Natural killer cell (primary cell): Measurements from ENCODE around the gene NR2F1-AS1. TPM values are rescaled to one million over a fixed set of nuclear protein-coding genes. Genes with fewer than 3 reads are reported as not detected.

Experiments
- ATAC-seq, 3 donors: fragments of 150-1000 bp in 2 of 3; fragments of 200-7000 bp in 1 of 3; cut with Tn5 transposase; 1 replicate in 1 of 3; 2 replicates in 2 of 3; pipeline ENCODE4 v1.10.0; 2021; ENCODE audit warnings: mild to moderate bottlenecking in 2 of 3, moderate library complexity in 2 of 3
- DNase-seq, 2 donors: peaks; one replicate each; pipeline versions ENCODE4 v3.0.0 to v3.0.0-alpha.2; 2013 to 2021; ENCODE audit warnings: mixed read lengths in 1 of 2
- H3K27ac ChIP-seq: one replicate; pipeline ENCODE4 v1.5.1; 2013; ENCODE audit warnings: mild to moderate bottlenecking, low read length
- H3K27me3 ChIP-seq: one replicate; pipeline ENCODE4 v1.6.1; 2013; ENCODE audit warnings: low read length; ENCODE audit not compliant: control insufficient read depth, insufficient read depth
- H3K36me3 ChIP-seq: one replicate; pipeline ENCODE4 v1.6.1; 2013; ENCODE audit warnings: low read length; ENCODE audit not compliant: control insufficient read depth, insufficient read depth
- H3K4me1 ChIP-seq: one replicate; pipeline ENCODE4 v1.6.1; 2013; ENCODE audit warnings: low read length; ENCODE audit not compliant: control insufficient read depth, insufficient read depth
- H3K4me3 ChIP-seq: one replicate; pipeline ENCODE4 v1.5.1; 2013; ENCODE audit warnings: low read length
- H3K9me3 ChIP-seq: one replicate; pipeline ENCODE4 v1.6.1; 2013; ENCODE audit warnings: low read length; ENCODE audit not compliant: control insufficient read depth, insufficient read depth
- H3K27ac Mint-ChIP-seq, 2 donors: one replicate each; pipeline ENCODE4 v1.8.0; 2022; ENCODE audit warnings: mild to moderate bottlenecking in 2 of 2, mixed read lengths in 2 of 2, moderate library complexity in 1 of 2
- H3K27me3 Mint-ChIP-seq, 2 donors: one replicate each; pipeline ENCODE4 v1.8.0; 2022; ENCODE audit warnings: low read depth in 2 of 2, mixed read lengths in 2 of 2
- H3K36me3 Mint-ChIP-seq: one replicate; pipeline ENCODE4 v1.8.0; 2022; ENCODE audit warnings: mixed read lengths
- H3K4me1 Mint-ChIP-seq, 2 donors: one replicate each; pipeline ENCODE4 v1.8.0; 2022; ENCODE audit warnings: mixed read lengths in 2 of 2
- H3K4me3 Mint-ChIP-seq: one replicate; pipeline ENCODE4 v1.8.0; 2022; ENCODE audit warnings: mild to moderate bottlenecking, moderate library complexity, mixed read lengths
- H3K9me3 Mint-ChIP-seq, 2 donors: one replicate each; pipeline ENCODE4 v1.8.0; 2022; ENCODE audit warnings: mixed read lengths in 2 of 2
- WGBS: methylation state at CpG from one replicate; pipeline ENCODE4 v1.1.7; 2013; ENCODE audit warnings: missing lambda C conversion rate; ENCODE audit not compliant: insufficient coverage; 5-methylcytosine and 5-hydroxymethylcytosine counted together
- intact Hi-C: fragments of 100-400 bp; cut with micrococcal nuclease; formaldehyde crosslinking; loops from one replicate; pipeline ENCODE4 v1.14.2; 2022
- total RNA-seq, 4 donors: library from RNA; stranded (reverse); fragments of 120-200 nt in 1 of 4; gene quantifications; one replicate each; pipeline versions ENCODE4 v1.2.3 to v1.2.4, GENCODE V29; 2013 to 2022
- TF ChIP-seq, protein P1 (sequence below): fragments of 200-600 bp; IDR thresholded peaks from one replicate; pipeline ENCODE4 v1.8.0; 2022; ENCODE audit warnings: antibody characterized with exemption

NR2F1-AS1 gene
- total RNA-seq, 3 donors from 2014 or later (not counting 1 experiment from before 2014, with no cell fraction given) = not detected

DNA sequence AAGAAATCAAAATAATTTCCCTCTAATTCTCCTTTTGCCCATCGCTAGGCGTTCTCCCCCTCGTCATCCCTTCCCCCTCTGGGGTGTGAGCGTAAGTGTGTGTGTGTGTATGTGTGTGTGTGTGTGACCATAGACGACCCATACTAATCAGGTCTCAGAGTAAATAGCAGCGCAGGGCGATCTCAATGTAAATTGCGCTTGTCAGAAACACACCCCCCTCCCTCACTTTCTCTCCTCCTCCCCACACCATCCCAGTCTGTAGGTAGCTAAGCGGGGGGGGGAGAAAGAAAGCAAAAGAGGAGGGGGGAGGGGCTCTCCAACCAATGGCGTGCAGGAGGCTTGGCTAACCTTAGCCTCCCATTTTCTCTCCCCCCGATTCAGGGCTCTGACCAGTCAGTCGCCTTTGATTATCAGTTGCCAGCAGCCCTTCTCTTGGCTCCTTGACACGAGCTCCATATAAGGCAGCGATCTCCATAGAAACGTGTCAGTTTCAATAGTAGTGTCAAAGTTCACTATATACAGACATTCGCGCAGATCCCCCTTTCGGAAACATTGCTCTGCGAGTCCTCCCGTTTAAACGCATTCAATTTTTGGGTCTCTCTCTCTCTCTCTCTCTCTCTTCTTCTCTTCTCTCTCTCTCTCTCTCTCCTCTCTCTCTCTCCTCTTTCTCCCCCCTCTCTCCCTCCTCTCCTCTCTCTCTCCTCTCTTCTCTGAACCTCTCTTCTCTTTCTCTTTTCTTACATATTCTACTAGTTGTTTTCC, 1.8 kb upstream of the NR2F1-AS1 start, which contains the start of gene NR2F1:
Gene NR2F1 (plus strand): TSS at position 546 of the 762 bp plus-strand sequence. CDS start 1,802 bp downstream, outside the sequence.
- Histone ChIP-seq H3K9me3 (no peaks in the 10 kb centered on the region), H3K27me3 (peaks cover 74% of the 10 kb centered on the region), H3K4me1 (peaks cover 64% of the 10 kb centered on the region), H3K4me3 (no peak within 1 kb of the TSS), H3K36me3 (no peaks in the 10 kb centered on the region), H3K27ac (no peak within 1 kb of the TSS)
- H3K4me1 Mint-ChIP-seq = peaks cover 35% of the 10 kb centered on the region in 2 donors
- peaks cover 6% of the 10 kb centered on the region for H3K36me3 Mint-ChIP-seq
- TF ChIP-seq, protein P1, sequence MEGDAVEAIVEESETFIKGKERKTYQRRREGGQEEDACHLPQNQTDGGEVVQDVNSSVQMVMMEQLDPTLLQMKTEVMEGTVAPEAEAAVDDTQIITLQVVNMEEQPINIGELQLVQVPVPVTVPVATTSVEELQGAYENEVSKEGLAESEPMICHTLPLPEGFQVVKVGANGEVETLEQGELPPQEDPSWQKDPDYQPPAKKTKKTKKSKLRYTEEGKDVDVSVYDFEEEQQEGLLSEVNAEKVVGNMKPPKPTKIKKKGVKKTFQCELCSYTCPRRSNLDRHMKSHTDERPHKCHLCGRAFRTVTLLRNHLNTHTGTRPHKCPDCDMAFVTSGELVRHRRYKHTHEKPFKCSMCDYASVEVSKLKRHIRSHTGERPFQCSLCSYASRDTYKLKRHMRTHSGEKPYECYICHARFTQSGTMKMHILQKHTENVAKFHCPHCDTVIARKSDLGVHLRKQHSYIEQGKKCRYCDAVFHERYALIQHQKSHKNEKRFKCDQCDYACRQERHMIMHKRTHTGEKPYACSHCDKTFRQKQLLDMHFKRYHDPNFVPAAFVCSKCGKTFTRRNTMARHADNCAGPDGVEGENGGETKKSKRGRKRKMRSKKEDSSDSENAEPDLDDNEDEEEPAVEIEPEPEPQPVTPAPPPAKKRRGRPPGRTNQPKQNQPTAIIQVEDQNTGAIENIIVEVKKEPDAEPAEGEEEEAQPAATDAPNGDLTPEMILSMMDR = no peak
- WGBS = 6% methylated on average over 12 of the region's 21 CpGs
- ATAC-seq = no peak
- H3K27ac Mint-ChIP-seq = no peak within 1 kb of the TSS
- H3K9me3 Mint-ChIP-seq = no peaks in the 10 kb centered on the region
- no peak within 1 kb of the TSS for H3K4me3 Mint-ChIP-seq
- intact Hi-C loops = loop anchor here (5.0 kb wide), 1 partner anchor 334 kb away; no protein-coding TSS in a partner anchor
- peaks cover 37 to 42% of the 10 kb centered on the region in 2 donors for H3K27me3 Mint-ChIP-seq
- DNase-seq = peak in 1 of 2 donors; percentile 46

DNA sequence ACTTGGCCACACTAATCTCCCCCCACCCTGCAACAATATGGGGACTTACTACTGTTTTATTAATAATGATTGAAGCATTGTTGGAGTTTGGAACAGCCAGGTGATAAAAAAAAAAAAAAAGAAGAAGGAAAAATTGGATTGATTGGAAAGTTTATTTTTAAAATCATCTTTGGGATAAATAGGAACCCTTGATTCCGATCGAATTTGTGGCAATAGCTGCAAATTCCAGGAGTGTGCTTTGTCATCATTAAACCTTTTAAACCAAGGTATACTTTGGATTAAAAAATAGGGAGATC, 1.1 kb upstream of the NR2F1-AS1 start:
- Histone ChIP-seq H3K36me3 (no peaks in the 10 kb centered on the region), H3K4me3 (no peak overlapping the region), H3K27me3 (peaks cover 75% of the 10 kb centered on the region), H3K27ac (no peak overlapping the region), H3K4me1 (peaks cover 59% of the 10 kb centered on the region), H3K9me3 (no peaks in the 10 kb centered on the region)
- 0% methylated on average over 2 of the region's 2 CpGs for WGBS
- intact Hi-C loops = loop anchor here (5.0 kb wide), 1 partner anchor 335 kb away; no protein-coding TSS in a partner anchor
- Mint-ChIP-seq H3K36me3 (peaks cover 6% of the 10 kb centered on the region), H3K27me3 (peaks cover 34 to 42% of the 10 kb centered on the region in 2 donors), H3K27ac (no peak overlapping the region), H3K4me3 (no peak overlapping the region), H3K9me3 (no peaks in the 10 kb centered on the region), H3K4me1 (peaks cover 30 to 32% of the 10 kb centered on the region in 2 donors)
- ATAC-seq (no peak), DNase-seq (no peak)
- TF ChIP-seq, protein P1 = no peak

- H3K9me3 ChIP-seq = no peaks in the 10 kb centered on the region
- H3K4me1 Mint-ChIP-seq = peaks cover 22 to 24% of the 10 kb centered on the region in 2 donors
- TF ChIP-seq, protein P1 = no peak
- peak in 1 of 2 donors; percentile 44 for DNase-seq
- ATAC-seq = peak in 2 of 3 donors; percentile 14 to 30
- peaks cover 39 to 44% of the 10 kb centered on the region in 2 donors for H3K27me3 Mint-ChIP-seq
- H3K4me1 ChIP-seq = peaks cover 52% of the 10 kb centered on the region
- no peaks in the 10 kb centered on the region for H3K36me3 ChIP-seq
- peaks cover 6% of the 10 kb centered on the region for H3K36me3 Mint-ChIP-seq
- H3K27me3 ChIP-seq = peaks cover 72% of the 10 kb centered on the region
- intact Hi-C loops = loop anchor here (2.0 to 5.0 kb wide), 2 partner anchors 27 to 337 kb away; no protein-coding TSS in a partner anchor
- peak overlapping the region; percentile 11 for H3K4me3 ChIP-seq
- H3K27ac ChIP-seq = no peak overlapping the region
- H3K4me3 Mint-ChIP-seq = no peak overlapping the region
- H3K9me3 Mint-ChIP-seq = no peaks in the 10 kb centered on the region
- WGBS = 5% methylated on average over 69 of the region's 73 CpGs
- H3K27ac Mint-ChIP-seq = peak overlapping the region in 1 of 2 donors; percentile 29
Measured at GRCh38 chr5:93580063-93580926, 724 bp downstream of the NR2F1-AS1 start.
